Thoracic aorta (tissue), 2 donors: Measurements from ENCODE around the gene RRP8. TPM values are rescaled to one million over a fixed set of nuclear protein-coding genes. Genes with fewer than 3 reads are reported as not detected.

ENCODE experiments used
- ATAC-seq: fragments of 150-250 bp; one replicate; pipeline ENCODE4 v1.8.0; 2017; ENCODE audit warnings: low read depth; ENCODE audit not compliant: insufficient number of reproducible peaks, low FRiP score
- DNase-seq: peaks from one replicate; pipeline ENCODE4 v3.0.0-alpha.2; 2020; ENCODE audit warnings: low spot score
- H3K27ac ChIP-seq, 2 donors: fragments of 200-600 bp; sonication (generic); 1 replicate in 1 of 2; 2 replicates in 1 of 2; pipeline ENCODE4 v1.5.1; 2016; ENCODE audit warnings: mild to moderate bottlenecking in 2 of 2, moderate library complexity in 2 of 2
- H3K27me3 ChIP-seq: fragments of 200-600 bp; sonication (generic); replicated peaks from 2 replicates; pipeline ENCODE4 v1.6.0; 2016; ENCODE audit warnings: mild to moderate bottlenecking; ENCODE audit not compliant: insufficient read depth
- H3K36me3 ChIP-seq: fragments of 200-600 bp; sonication (generic); one replicate; pipeline ENCODE4 v1.5.1; 2016
- H3K4me1 ChIP-seq, 2 donors: fragments of 200-600 bp; sonication (generic); 1 replicate in 1 of 2; 2 replicates in 1 of 2; pipeline versions ENCODE4 v1.5.1 to v1.6.0; 2016; ENCODE audit warnings: low read depth in 2 of 2, mild to moderate bottlenecking in 1 of 2; ENCODE audit not compliant: control insufficient read depth in 1 of 2
- H3K4me3 ChIP-seq: fragments of 200-600 bp; sonication (generic); 2 replicates; pipeline ENCODE4 v1.5.1; 2016; ENCODE audit warnings: mild to moderate bottlenecking
- H3K9me3 ChIP-seq: fragments of 200-600 bp; sonication (generic); 2 replicates; pipeline ENCODE4 v1.5.1; 2016
- CTCF ChIP-seq: fragments of 200-600 bp; sonication (generic); IDR thresholded peaks from one replicate; pipeline ENCODE4 v1.5.1; 2019; ENCODE audit warnings: antibody characterized with exemption
- total RNA-seq, 2 donors: library from RNA; depleted of rRNA; stranded (reverse); fragments of >200 nt; gene quantifications; one replicate each; pipeline versions ENCODE4 v1.1.0 to v1.2.3, GENCODE V29; 2016

Gene RRP8
- total RNA-seq, 2 donors from 2014 or later = 13.9 to 35.8 TPM

- no peak for TF ChIP-seq CTCF
- peaks cover 20 to 37% of the 10 kb centered on the region in 2 donors for H3K4me1 ChIP-seq
- H3K27ac ChIP-seq = no peak overlapping the region
- no peak overlapping the region for H3K4me3 ChIP-seq
- no peaks in the 10 kb centered on the region for H3K9me3 ChIP-seq
- H3K36me3 ChIP-seq = peaks cover 50% of the 10 kb centered on the region
- DNase-seq (no peak), ATAC-seq (no peak)
- no peaks in the 10 kb centered on the region for H3K27me3 ChIP-seq
These were observed 29.0 kb upstream of the RRP8 start for GRCh38 chr11:6632116-6633073.

DNA sequence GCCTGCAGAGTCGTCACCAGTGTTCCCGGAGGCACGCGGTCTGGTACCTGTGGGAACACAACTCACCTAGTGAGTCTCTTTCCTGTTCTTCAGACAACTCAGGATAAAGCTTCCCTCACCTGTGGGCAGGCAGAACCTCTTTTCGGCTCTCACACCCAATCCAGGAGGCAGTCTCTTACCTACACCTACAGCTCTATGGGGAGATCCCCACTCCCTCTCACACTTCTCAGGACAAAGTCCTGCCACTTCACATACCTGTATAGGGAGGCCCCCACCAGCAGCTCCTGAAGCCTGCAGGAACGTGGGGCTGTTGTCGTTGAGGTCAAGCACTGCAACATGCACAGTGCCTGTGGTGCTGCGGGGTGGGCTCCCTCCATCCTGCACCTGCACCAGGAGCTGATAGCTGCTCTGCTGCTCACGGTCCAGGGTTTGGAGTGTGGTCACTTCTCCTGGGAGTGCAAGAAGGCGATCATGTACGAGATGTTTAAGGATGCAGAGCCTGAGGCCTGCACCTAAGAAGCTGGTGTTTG is 28.0 kb upstream of the RRP8 start:
- H3K9me3 ChIP-seq = no peaks in the 10 kb centered on the region
- H3K4me1 ChIP-seq = peaks cover 14 to 27% of the 10 kb centered on the region in 2 donors
- no peaks in the 10 kb centered on the region for H3K27me3 ChIP-seq
- peaks cover 60% of the 10 kb centered on the region for H3K36me3 ChIP-seq
- no peak overlapping the region for H3K4me3 ChIP-seq
- no peak overlapping the region for H3K27ac ChIP-seq
- ATAC-seq (no peak), DNase-seq (no peak)
- TF ChIP-seq CTCF = no peak

DNA sequence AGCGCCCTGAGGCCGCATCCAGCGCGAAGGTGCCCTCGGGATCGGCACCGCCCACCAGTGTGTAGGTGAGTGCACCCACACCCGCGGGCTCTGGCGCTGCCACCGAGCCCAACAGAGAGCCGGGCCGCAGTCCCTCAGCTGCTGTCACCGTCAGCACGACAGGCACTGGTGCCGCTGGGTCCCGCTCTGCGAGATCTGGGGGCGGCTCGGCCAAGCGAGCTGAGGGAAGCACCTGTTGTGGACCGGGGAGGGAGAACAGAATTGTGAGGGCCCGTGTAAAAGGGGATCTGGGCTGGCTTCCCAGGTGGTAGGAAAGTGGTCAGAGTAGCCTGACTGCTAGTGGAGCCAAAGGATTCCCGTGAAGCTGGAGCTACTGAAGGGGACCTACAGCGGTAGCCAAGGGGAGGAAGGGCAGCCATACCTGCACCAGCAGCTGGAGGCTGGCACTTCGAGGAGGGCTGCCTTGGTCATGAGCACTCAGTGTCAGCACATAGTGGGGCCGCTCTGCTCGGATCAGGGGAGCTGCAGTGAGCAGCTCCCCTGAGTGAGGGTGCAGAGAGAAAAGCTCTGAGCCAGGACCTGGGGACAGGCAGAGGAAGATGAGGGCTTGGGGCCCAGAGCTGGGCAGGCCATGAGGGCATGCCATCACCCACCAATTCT is 27.3 kb upstream of the RRP8 start:
- Histone ChIP-seq H3K9me3 (no peaks in the 10 kb centered on the region), H3K27ac (no peak overlapping the region), H3K4me1 (peaks cover 8 to 20% of the 10 kb centered on the region in 2 donors), H3K27me3 (no peaks in the 10 kb centered on the region), H3K36me3 (peaks cover 67% of the 10 kb centered on the region), H3K4me3 (no peak overlapping the region)
- DNase-seq (no peak), ATAC-seq (no peak)
- TF ChIP-seq CTCF = no peak

DNA sequence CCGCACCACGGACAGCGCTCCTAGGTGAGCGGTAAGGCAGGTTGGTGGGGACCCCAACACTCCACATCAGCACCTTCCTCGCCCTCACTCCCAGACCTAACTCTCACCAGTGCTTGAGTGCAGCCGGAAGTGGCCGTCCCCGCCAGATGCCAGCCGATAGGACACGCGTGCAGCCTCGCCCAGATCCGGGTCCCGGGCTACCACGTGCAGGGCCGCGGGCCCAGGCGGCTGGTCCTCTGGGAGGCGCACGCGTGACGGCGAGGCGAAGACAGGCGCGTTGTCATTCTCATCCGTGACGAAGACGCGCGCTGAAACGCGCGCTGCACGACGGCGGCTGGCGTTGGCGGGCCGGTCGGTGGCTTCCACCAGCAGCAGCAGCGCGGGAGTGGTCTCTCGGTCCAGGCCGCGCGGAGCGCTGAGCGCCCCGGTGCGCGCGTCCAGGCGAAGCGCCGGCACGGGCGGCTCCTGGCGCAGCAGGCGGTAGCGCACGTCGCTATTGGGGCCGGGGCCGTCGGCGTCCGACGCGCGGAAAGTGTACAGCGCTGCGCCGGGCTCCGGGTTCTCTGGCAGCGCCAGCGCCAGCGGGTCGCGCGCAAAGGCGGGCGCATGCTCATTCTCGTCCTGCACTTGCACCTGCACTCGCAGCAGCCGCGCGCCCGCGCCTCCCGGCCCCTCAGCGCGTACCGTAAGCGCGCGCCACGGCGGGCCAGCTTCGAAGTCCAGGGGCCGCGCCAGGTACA is 26.6 kb upstream of the RRP8 start:
- Histone ChIP-seq H3K4me3 (no peak overlapping the region), H3K27ac (no peak overlapping the region), H3K27me3 (no peaks in the 10 kb centered on the region), H3K36me3 (peaks cover 74% of the 10 kb centered on the region), H3K9me3 (no peaks in the 10 kb centered on the region), H3K4me1 (peaks cover 1 to 13% of the 10 kb centered on the region in 2 donors)
- ATAC-seq (no peak), DNase-seq (no peak)
- TF ChIP-seq CTCF = no peak

GRCh38 chr11:6629573-6629891 is 26.1 kb upstream of the RRP8 start:
- H3K36me3 ChIP-seq = peaks cover 79% of the 10 kb centered on the region

More at GRCh38 chr11:6629573-6629891, 26.1 kb upstream of the RRP8 start:
- ATAC-seq (no peak), DNase-seq (no peak)
- Histone ChIP-seq H3K27me3 (no peaks in the 10 kb centered on the region), H3K4me1 (peaks cover 0 to 8% of the 10 kb centered on the region in 2 donors), H3K9me3 (no peaks in the 10 kb centered on the region), H3K4me3 (no peak overlapping the region), H3K27ac (no peak overlapping the region)
- no peak for TF ChIP-seq CTCF
